H1 (cell line): ENCODE measurements around the gene ZNF532. TPM values are rescaled to one million over a fixed set of nuclear protein-coding genes. Genes with fewer than 3 reads are reported as not detected.

Source experiments
- CTCF ChIA-PET: fragments of 300-600 bp; sonication (Branson Sonifier 250); formaldehyde crosslinking; loops from one replicate; lab custom pipeline; 2021; ENCODE audit not compliant: partially characterized antibody; lab: Charles Lee
- POLR2A ChIA-PET: fragments of 300-600 bp; sonication (Branson Sonifier 250); formaldehyde crosslinking; loops from one replicate; lab custom pipeline; 2021; ENCODE audit warnings: inconsistent platforms; ENCODE audit not compliant: partially characterized antibody; lab: Charles Lee
- DNase-seq, 2 experiments: peaks; one replicate each; pipeline versions ENCODE4 v3.0.0 to v3.0.0-alpha.2; 2010 to 2022; ENCODE audit warnings: low spot score in 2 of 2, low read depth in 1 of 2, mixed read lengths in 1 of 2
- FAIRE-seq: peaks from 2 replicates; lab custom pipeline; 2011; peaks lifted over from hg19 to GRCh38; lab: Jason Lieb, UNC
- H2AFZ ChIP-seq: 2 replicates; pipeline ENCODE4 v1.8.1; 2012; ENCODE audit warnings: low read length, inconsistent platforms
- H2AK5ac ChIP-seq: 2 replicates; pipeline ENCODE4 v1.6.1; 2013; ENCODE audit warnings: low read depth, low read length
- H2BK120ac ChIP-seq: replicated peaks from 2 replicates; pipeline ENCODE3; 2013; ENCODE audit warnings: low read depth, low read length, inconsistent platforms
- H2BK12ac ChIP-seq: 2 replicates; pipeline ENCODE4 v1.6.1; 2013; ENCODE audit warnings: low read depth, low read length
- H2BK15ac ChIP-seq: 2 replicates; pipeline ENCODE4 v1.6.1; 2013; ENCODE audit warnings: low read length
- H2BK20ac ChIP-seq: 2 replicates; pipeline ENCODE4 v1.6.1; 2013; ENCODE audit warnings: low read length
- H2BK5ac ChIP-seq: 2 replicates; pipeline ENCODE4 v1.6.1; 2013; ENCODE audit warnings: low read depth, low read length
- H3K14ac ChIP-seq: 2 replicates; pipeline ENCODE4 v1.6.1; 2013; ENCODE audit warnings: inconsistent platforms; ENCODE audit not compliant: insufficient read length
- H3K18ac ChIP-seq: 2 replicates; pipeline ENCODE4 v1.6.1; 2013; ENCODE audit warnings: low read length; ENCODE audit errors: extremely low read depth
- H3K23ac ChIP-seq: 2 replicates; pipeline ENCODE4 v1.6.1; 2013; ENCODE audit warnings: inconsistent platforms; ENCODE audit not compliant: insufficient read length
- H3K23me2 ChIP-seq: 2 replicates; pipeline ENCODE4 v1.6.1; 2013; ENCODE audit warnings: low read depth, low read length
- H3K27ac ChIP-seq: 2 replicates; pipeline ENCODE4 v1.6.1; 2011; ENCODE audit warnings: low read depth, low read length, inconsistent platforms
- H3K27me3 ChIP-seq, 4 experiments: replicated peaks in 1 of 4; 1 replicate in 1 of 4; 2 replicates in 3 of 4; pipeline versions ENCODE4 v1.6.1 to v1.8.1; 2011 to 2013; ENCODE audit warnings: low read length in 3 of 4, mild to moderate bottlenecking in 3 of 4, inconsistent platforms in 2 of 4, mixed read lengths in 2 of 4, moderate library complexity in 1 of 4; ENCODE audit not compliant: control insufficient read depth in 3 of 4, insufficient read depth in 3 of 4; ENCODE audit errors: extremely low read depth in 1 of 4
- H3K36me3 ChIP-seq, 4 experiments: 2 replicates each; pipeline versions ENCODE4 v1.6.1 to v1.8.1; 2011 to 2013; ENCODE audit warnings: mild to moderate bottlenecking in 4 of 4, low read length in 3 of 4, moderate library complexity in 2 of 4, control low read depth in 1 of 4, inconsistent platforms in 1 of 4; ENCODE audit not compliant: insufficient read depth in 4 of 4, control insufficient read depth in 2 of 4
- H3K4ac ChIP-seq: replicated peaks from 2 replicates; pipeline ENCODE3; 2013; ENCODE audit warnings: low read length, low read depth, mixed read lengths, inconsistent platforms; ENCODE audit not compliant: insufficient read length
- H3K4me1 ChIP-seq, 4 experiments: replicated peaks in 1 of 4; 1 replicate in 1 of 4; 2 replicates in 3 of 4; pipeline versions ENCODE4 v1.6.1 to v1.8.1; 2011 to 2013; ENCODE audit warnings: low read length in 3 of 4, inconsistent platforms in 2 of 4, mixed read lengths in 1 of 4; ENCODE audit not compliant: insufficient read depth in 4 of 4, control insufficient read depth in 3 of 4
- H3K4me2 ChIP-seq, 2 experiments: 2 replicates each; pipeline versions ENCODE4 v1.6.1 to v1.8.1; 2011 to 2013; ENCODE audit warnings: low read depth in 2 of 2, low read length in 2 of 2, control low read depth in 1 of 2, inconsistent platforms in 1 of 2, mild to moderate bottlenecking in 1 of 2; ENCODE audit not compliant: insufficient read depth in 1 of 2
- H3K4me3 ChIP-seq, 4 experiments: fragments of 200-600, 300-600 bp in 1 of 4; sonication (generic), shearing (Covaris generic), sonication (Bioruptor Twin) in 1 of 4; 2 replicates each; pipeline versions ENCODE4 v1.5.1 to v1.8.1; 2011 to 2016; ENCODE audit warnings: low read length in 4 of 4, low read depth in 3 of 4, control low read depth in 2 of 4, inconsistent platforms in 2 of 4, mild to moderate bottlenecking in 2 of 4, mixed read lengths in 1 of 4, moderate library complexity in 1 of 4; ENCODE audit not compliant: insufficient read depth in 2 of 4; ENCODE audit errors: extremely low read depth in 1 of 4
- H3K56ac ChIP-seq: replicated peaks from 2 replicates; pipeline ENCODE3; 2013; ENCODE audit warnings: low read depth, mild to moderate bottlenecking, mixed read lengths, low read length, inconsistent platforms; ENCODE audit not compliant: insufficient read length
- H3K79me1 ChIP-seq: 2 replicates; pipeline ENCODE4 v1.6.1; 2013; ENCODE audit warnings: low read depth, low read length, control low read depth
- H3K79me2 ChIP-seq, 2 experiments: 2 replicates each; pipeline versions ENCODE4 v1.6.1 to v1.8.1; 2012 to 2013; ENCODE audit warnings: low read length in 2 of 2, mild to moderate bottlenecking in 2 of 2, inconsistent platforms in 1 of 2; ENCODE audit not compliant: insufficient read depth in 2 of 2, control insufficient read depth in 1 of 2
- H3K9ac ChIP-seq, 4 experiments: replicated peaks in 1 of 4; 1 replicate in 1 of 4; 2 replicates in 3 of 4; pipeline versions ENCODE4 v1.6.1 to v1.8.1; 2011 to 2013; ENCODE audit warnings: low read depth in 3 of 4, low read length in 3 of 4, control low read depth in 2 of 4, mild to moderate bottlenecking in 2 of 4, moderate library complexity in 2 of 4, inconsistent platforms in 1 of 4; ENCODE audit errors: extremely low read depth in 1 of 4
- H3K9me3 ChIP-seq, 2 experiments: 2 replicates each; pipeline versions ENCODE4 v1.6.1 to v1.8.1; 2012 to 2013; ENCODE audit warnings: mild to moderate bottlenecking in 2 of 2, moderate library complexity in 2 of 2, control low read depth in 1 of 2, inconsistent platforms in 1 of 2, low read depth in 1 of 2, low read length in 1 of 2, mixed read lengths in 1 of 2; ENCODE audit not compliant: insufficient read depth in 2 of 2
- H4K20me1 ChIP-seq, 2 experiments: replicated peaks in 1 of 2; 2 replicates each; pipeline versions ENCODE3 to v1.8.1; 2011 to 2013; ENCODE audit warnings: inconsistent platforms in 2 of 2, low read length in 2 of 2, mild to moderate bottlenecking in 1 of 2; ENCODE audit not compliant: insufficient read depth in 2 of 2, control insufficient read depth in 1 of 2
- H4K5ac ChIP-seq: 2 replicates; pipeline ENCODE4 v1.6.1; 2013; ENCODE audit warnings: low read length, low read depth, mixed read lengths, inconsistent platforms; ENCODE audit not compliant: insufficient read length
- H4K8ac ChIP-seq: 2 replicates; pipeline ENCODE4 v1.8.0; 2013; ENCODE audit warnings: mild to moderate bottlenecking, moderate library complexity, low read length, inconsistent platforms; ENCODE audit not compliant: insufficient read depth; ENCODE audit errors: extremely low read depth
- H4K91ac ChIP-seq: replicated peaks from 2 replicates; pipeline ENCODE3; 2013; ENCODE audit warnings: low read length, mixed read lengths, inconsistent platforms; ENCODE audit not compliant: insufficient read length
- POLR2A ChIP-seq, 2 experiments: IDR thresholded peaks; 1 replicate in 1 of 2; 2 replicates in 1 of 2; pipeline ENCODE4 v1.6.1; 2011; ENCODE audit warnings: low read depth in 2 of 2, low read length in 2 of 2, mild to moderate bottlenecking in 2 of 2; ENCODE audit errors: control extremely low read depth in 1 of 2
- POLR2AphosphoS5 ChIP-seq: IDR thresholded peaks from 2 replicates; pipeline ENCODE4 v1.6.1; 2011; ENCODE audit warnings: low read depth, low read length
- YY1 ChIP-seq: IDR thresholded peaks from 2 replicates; pipeline ENCODE4 v1.6.1; 2011; ENCODE audit warnings: low read depth, mild to moderate bottlenecking, low read length
- WGBS, 2 experiments: shearing (Covaris generic) in 1 of 2; methylation state at CpG; one replicate each; pipeline versions ENCODE4 v1.1.6 to v1.1.7; 2013 to 2015; ENCODE audit warnings: low lambda C conversion rate in 2 of 2, mixed read lengths in 2 of 2, inconsistent platforms in 1 of 2, low coverage in 1 of 2, missing lambda C conversion rate in 1 of 2; ENCODE audit not compliant: insufficient replicate concordance in 2 of 2, insufficient coverage in 1 of 2, insufficient read length in 1 of 2; ENCODE audit errors: extremely low coverage in 1 of 2, missing lambda C conversion rate in 1 of 2; 5-methylcytosine and 5-hydroxymethylcytosine counted together
- polyA plus RNA-seq, 7 experiments: library from polyadenylated mRNA; depleted of rRNA in 3 of 7; stranded (reverse) in 5 of 7; unstranded in 2 of 7; fragments of >200 nt in 5 of 7; fragments of 200-250 nt in 2 of 7; gene quantifications; 1 replicate in 5 of 7; 2 replicates in 1 of 7; 4 replicates in 1 of 7; pipeline versions ENCODE4 v1.2.1 to v1.2.3, GENCODE V29; 2011 to 2013; ENCODE audit warnings: missing spikeins in 2 of 7, mixed read lengths in 2 of 7
- total RNA-seq: library from RNA; stranded (reverse); fragmentation: NEBNext Ultra II Directional; extraction: Animal tissue kit (Norgen Biotek cat#: 25700); gene quantifications from 2 replicates; pipeline ENCODE4 v1.2.1, GENCODE V29; 2021
- TF ChIP-seq, protein P1 (sequence below): IDR thresholded peaks from 2 replicates; pipeline ENCODE4 v1.6.1; 2012; ENCODE audit warnings: low read length, inconsistent platforms

The ZNF532 gene
- total and polyA plus RNA-seq, 2 of the 8 experiments (the other 6 are each of a cell fraction or from before 2014, with no cell fraction given), result 143 to 240 TPM

GRCh38 chr18:58878640-58879039, 14.0 kb downstream of the ZNF532 start:
- Histone ChIP-seq H3K56ac (no peak overlapping the region), H3K9ac (no peak overlapping the region), H2AK5ac (no peak overlapping the region), H2BK12ac (no peak overlapping the region), H3K18ac (no peak overlapping the region), H2BK20ac (no peak overlapping the region), H3K4me2 (no peak overlapping the region), H2BK120ac (no peak overlapping the region), H4K20me1 (peaks cover 23 to 42% of the 10 kb centered on the region in 2 experiments), H3K36me3 (peaks cover 18 to 88% (median 58%) of the 10 kb centered on the region in 4 experiments), H3K27ac (no peak overlapping the region), H3K4ac (no peak overlapping the region), H3K79me1 (peaks cover 23% of the 10 kb centered on the region), H3K4me3 (no peak overlapping the region), H2BK15ac (no peak overlapping the region), H3K79me2 (peaks cover 59 to 98% of the 10 kb centered on the region in 2 experiments), H3K4me1 (peaks cover 0 to 7% (median 1%) of the 10 kb centered on the region in 4 experiments; a peak in 3 of 7 replicates), H4K8ac (no peak overlapping the region), H4K5ac (no peak overlapping the region), H2BK5ac (no peak overlapping the region; the same call in 1 of the 2 replicates), H3K14ac (no peak overlapping the region), H3K23me2 (no peaks in the 10 kb centered on the region), H4K91ac (no peak overlapping the region), H3K23ac (no peak overlapping the region), H2AFZ (no peak overlapping the region), H3K9me3 (no peaks in the 10 kb centered on the region), H3K27me3 (no peaks in the 10 kb centered on the region)
- TF ChIP-seq, protein P1, sequence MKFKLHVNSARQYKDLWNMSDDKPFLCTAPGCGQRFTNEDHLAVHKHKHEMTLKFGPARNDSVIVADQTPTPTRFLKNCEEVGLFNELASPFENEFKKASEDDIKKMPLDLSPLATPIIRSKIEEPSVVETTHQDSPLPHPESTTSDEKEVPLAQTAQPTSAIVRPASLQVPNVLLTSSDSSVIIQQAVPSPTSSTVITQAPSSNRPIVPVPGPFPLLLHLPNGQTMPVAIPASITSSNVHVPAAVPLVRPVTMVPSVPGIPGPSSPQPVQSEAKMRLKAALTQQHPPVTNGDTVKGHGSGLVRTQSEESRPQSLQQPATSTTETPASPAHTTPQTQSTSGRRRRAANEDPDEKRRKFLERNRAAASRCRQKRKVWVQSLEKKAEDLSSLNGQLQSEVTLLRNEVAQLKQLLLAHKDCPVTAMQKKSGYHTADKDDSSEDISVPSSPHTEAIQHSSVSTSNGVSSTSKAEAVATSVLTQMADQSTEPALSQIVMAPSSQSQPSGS, result no peak
- TF ChIP-seq POLR2A (IDR thresholded peaks at IDR 0.05; ENCODE audit: control extremely low read depth in 1 of 2, low read depth in 2 of 2, low read length in 2 of 2) (peak; percentile 26 to 65; a peak in 2 of 3 replicates), YY1 (no peak), POLR2AphosphoS5 (0 out of 2 replicates have a peak, but pooled peaks have one; percentile 51)
- 94% methylated on average over 3 of the region's 3 CpGs; no CpG with 5 or more reads in 1 of the 2 experiments for WGBS, 2 experiments
- ChIA-PET CTCF (interaction anchor here (0.8 to 6.9 kb wide), 8 partner anchors 11 to 120 kb away, joined by 3 to 52 read pairs (median 3); no protein-coding TSS in a partner anchor), POLR2A (interaction anchor here (0.9 to 29.3 kb wide), 18 partner anchors 2 to 109 kb away, joined by 3 to 622 read pairs (median 5); partner anchors contain the start of gene ZNF532)
- no peak for FAIRE-seq
- DNase-seq, result no peak
